Erythroblast (primary cell): ENCODE data around the gene EXOC1.

ENCODE experiments used
- GATA1 ChIP-seq: IDR thresholded peaks from 2 replicates; pipeline ENCODE4 v1.6.1; 2011; ENCODE audit warnings: low read depth, mild to moderate bottlenecking, control low read depth, low read length, moderate library complexity
- POLR2A ChIP-seq: IDR thresholded peaks from 2 replicates; pipeline ENCODE4 v1.6.1; 2011; ENCODE audit warnings: mild to moderate bottlenecking, low read length

DNA sequence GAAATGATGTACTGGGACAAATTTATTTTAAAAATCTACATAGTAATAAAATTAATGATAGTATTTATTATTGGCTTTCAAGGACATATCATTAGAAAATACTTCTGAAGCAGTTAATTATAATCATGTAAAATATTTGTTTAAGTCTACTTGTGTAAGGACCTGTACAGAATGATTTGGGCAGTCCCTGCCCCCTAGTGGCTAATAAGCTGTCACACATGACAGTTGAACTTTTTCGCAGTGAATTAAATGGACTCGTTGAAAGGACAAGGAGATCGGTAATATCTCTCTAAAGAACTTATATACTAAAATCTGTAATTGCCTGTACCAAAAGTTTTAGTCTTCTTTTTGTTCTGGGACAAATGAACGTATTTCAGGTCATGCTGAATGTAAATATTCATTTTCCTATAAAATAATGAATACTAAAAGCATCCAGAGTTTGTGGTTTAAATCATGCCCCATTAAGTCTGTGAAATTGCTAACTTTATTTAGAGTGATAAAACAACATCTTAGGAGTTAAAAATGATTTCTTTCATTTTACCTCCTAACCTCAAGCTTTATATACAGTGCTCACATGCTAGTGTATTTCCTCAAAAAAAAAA, 13.6 kb downstream of the EXOC1 start:
- no peak for TF ChIP-seq POLR2A
- TF ChIP-seq GATA1 = no peak
